VCaP (cell line): ENCODE results near the gene PPFIBP2.

Experiments used
- H3K27ac ChIP-seq: fragments of 450-650 bp; 2 replicates; pipeline ENCODE4 v1.5.1; 2017
- TF ChIP-seq, protein P1 (sequence below): fragments of 450-650 bp; conservative IDR thresholded peaks from 2 replicates; pipeline ENCODE4 v1.5.1; 2017; ENCODE audit warnings: mild to moderate bottlenecking, moderate library complexity

The PPFIBP2 gene

DNA sequence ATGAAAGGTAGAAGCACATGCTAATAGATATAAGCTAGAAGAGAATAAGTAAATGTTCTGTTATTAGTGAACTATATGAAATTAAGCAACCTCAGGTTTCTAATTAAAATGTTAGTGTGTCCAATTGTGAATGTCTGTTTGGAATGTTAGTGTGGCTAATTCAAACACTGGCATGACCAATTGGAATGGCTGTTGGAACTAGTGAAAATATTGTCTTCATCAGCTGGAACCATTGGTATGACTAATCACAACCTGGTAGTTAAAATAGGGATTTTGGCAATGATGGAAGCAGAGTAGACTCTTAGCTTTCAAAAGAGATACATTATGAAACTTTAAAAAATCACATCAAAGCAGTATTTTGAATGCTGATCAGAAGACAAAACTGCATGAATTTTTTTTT, 92.7 kb downstream of the PPFIBP2 start:
- TF ChIP-seq, protein P1, sequence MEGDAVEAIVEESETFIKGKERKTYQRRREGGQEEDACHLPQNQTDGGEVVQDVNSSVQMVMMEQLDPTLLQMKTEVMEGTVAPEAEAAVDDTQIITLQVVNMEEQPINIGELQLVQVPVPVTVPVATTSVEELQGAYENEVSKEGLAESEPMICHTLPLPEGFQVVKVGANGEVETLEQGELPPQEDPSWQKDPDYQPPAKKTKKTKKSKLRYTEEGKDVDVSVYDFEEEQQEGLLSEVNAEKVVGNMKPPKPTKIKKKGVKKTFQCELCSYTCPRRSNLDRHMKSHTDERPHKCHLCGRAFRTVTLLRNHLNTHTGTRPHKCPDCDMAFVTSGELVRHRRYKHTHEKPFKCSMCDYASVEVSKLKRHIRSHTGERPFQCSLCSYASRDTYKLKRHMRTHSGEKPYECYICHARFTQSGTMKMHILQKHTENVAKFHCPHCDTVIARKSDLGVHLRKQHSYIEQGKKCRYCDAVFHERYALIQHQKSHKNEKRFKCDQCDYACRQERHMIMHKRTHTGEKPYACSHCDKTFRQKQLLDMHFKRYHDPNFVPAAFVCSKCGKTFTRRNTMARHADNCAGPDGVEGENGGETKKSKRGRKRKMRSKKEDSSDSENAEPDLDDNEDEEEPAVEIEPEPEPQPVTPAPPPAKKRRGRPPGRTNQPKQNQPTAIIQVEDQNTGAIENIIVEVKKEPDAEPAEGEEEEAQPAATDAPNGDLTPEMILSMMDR = no peak
- H3K27ac ChIP-seq = peak overlapping the region; percentile 72

DNA sequence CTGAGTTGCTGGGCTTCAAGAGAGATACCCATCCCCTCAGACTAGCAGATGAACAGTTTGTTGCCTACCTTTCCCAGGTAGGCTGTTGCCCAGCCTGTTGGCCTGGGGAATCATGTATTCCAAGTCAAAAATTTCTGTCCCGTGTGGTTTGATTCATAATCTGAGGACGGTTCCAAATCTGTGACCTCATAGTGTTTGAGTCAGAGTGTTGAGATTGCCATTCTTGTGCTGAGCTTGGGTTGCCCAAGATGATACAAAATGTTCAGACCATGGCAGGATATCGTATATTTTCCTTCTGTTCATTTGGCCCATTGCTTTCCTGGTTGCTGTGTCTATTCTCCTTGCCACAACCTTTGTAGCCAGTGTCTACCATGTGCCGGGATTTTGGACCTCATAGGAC, 95.2 kb downstream of the PPFIBP2 start:
- H3K27ac ChIP-seq = no peak overlapping the region
- TF ChIP-seq, protein P1 = no peak

GRCh38 chr11:7609521-7609920, 95.7 kb downstream of the PPFIBP2 start:
- TF ChIP-seq, protein P1 = no peak
- H3K27ac ChIP-seq = no peak overlapping the region

GRCh38 chr11:7610393-7610792, 96.6 kb downstream of the PPFIBP2 start:
- TF ChIP-seq, protein P1 = no peak
- peak overlapping the region; percentile 82 for H3K27ac ChIP-seq

DNA sequence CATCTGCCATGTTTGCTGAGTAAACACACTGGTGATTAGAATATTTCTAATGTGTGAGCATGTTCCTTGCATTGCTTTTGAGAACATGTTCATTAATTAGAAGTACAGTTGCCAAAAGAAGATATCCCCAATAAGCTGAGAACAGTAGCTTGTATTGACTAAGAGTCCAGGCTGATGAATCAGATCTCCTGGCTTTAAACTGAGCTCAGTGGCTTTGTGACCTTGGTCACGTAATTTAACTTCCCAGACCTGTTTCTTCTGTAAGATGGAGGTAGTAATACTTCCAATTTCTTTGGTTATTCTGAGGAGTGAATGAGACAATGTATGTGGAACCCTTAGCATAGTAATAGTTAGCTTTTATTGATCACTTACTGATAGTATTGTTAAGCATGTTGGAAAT, 97.6 kb downstream of the PPFIBP2 start:
- TF ChIP-seq, protein P1 = no peak
- peak overlapping the region; percentile 82 for H3K27ac ChIP-seq

- TF ChIP-seq, protein P1 = no peak
- H3K27ac ChIP-seq = peak overlapping the region; percentile 82
Observed at GRCh38 chr11:7612056-7612660, 98.4 kb downstream of the PPFIBP2 start.

DNA sequence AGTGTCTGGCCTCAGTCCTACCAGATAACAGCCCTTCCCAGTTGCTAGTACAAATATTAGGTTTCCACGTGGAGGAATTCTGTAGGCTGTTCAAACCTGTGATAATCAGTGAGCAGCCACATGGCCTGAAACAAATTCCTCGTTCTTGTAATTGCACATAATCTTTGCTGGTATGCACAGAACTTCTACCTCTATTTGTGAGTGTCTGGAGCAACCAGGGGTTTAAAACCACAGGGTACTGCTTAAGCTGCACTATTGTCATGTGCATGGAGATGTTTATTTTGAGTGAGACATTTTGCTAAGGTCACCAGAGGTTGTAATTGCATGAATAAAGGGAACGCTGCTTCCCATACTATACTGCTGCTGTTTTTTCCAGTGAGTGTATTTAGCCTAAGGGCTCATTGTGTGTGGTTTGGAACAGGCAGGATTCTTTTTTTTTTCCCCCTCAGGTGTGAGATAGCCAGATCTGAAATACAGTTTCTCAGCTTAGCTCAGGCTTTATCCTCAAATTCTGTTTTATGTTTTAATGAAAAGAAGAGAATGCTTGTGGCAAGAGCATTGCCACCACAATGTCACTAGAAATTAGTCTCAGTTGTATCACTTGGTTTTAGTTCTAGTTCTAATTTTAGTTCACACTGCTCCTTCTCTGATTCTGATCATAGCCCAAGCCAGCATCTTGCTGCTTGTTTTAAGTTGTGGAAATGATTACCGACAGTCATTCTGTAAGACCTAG, 99.0 kb downstream of the PPFIBP2 start:
- TF ChIP-seq, protein P1 = no peak
- peak overlapping the region; percentile 82 for H3K27ac ChIP-seq
